H1 (cell line): Measurements from ENCODE around the gene TIMP4. TPM values are rescaled to one million over a fixed set of nuclear protein-coding genes. Genes with fewer than 3 reads are reported as not detected.

Experiments
- CTCF ChIA-PET: fragments of 300-600 bp; sonication (Branson Sonifier 250); formaldehyde crosslinking; loops from one replicate; lab custom pipeline; 2021; ENCODE audit not compliant: partially characterized antibody; lab: Charles Lee
- POLR2A ChIA-PET: fragments of 300-600 bp; sonication (Branson Sonifier 250); formaldehyde crosslinking; loops from one replicate; lab custom pipeline; 2021; ENCODE audit warnings: inconsistent platforms; ENCODE audit not compliant: partially characterized antibody; lab: Charles Lee
- DNase-seq, 2 experiments: peaks; one replicate each; pipeline versions ENCODE4 v3.0.0 to v3.0.0-alpha.2; 2010 to 2022; ENCODE audit warnings: low spot score in 2 of 2, low read depth in 1 of 2, mixed read lengths in 1 of 2
- FAIRE-seq: peaks from 2 replicates; lab custom pipeline; 2011; peaks lifted over from hg19 to GRCh38; lab: Jason Lieb, UNC
- H2AFZ ChIP-seq: 2 replicates; pipeline ENCODE4 v1.8.1; 2012; ENCODE audit warnings: low read length, inconsistent platforms
- H2AK5ac ChIP-seq: 2 replicates; pipeline ENCODE4 v1.6.1; 2013; ENCODE audit warnings: low read depth, low read length
- H2BK120ac ChIP-seq: replicated peaks from 2 replicates; pipeline ENCODE3; 2013; ENCODE audit warnings: low read depth, low read length, inconsistent platforms
- H2BK12ac ChIP-seq: 2 replicates; pipeline ENCODE4 v1.6.1; 2013; ENCODE audit warnings: low read depth, low read length
- H2BK15ac ChIP-seq: 2 replicates; pipeline ENCODE4 v1.6.1; 2013; ENCODE audit warnings: low read length
- H2BK20ac ChIP-seq: 2 replicates; pipeline ENCODE4 v1.6.1; 2013; ENCODE audit warnings: low read length
- H2BK5ac ChIP-seq: 2 replicates; pipeline ENCODE4 v1.6.1; 2013; ENCODE audit warnings: low read depth, low read length
- H3K14ac ChIP-seq: 2 replicates; pipeline ENCODE4 v1.6.1; 2013; ENCODE audit warnings: inconsistent platforms; ENCODE audit not compliant: insufficient read length
- H3K18ac ChIP-seq: 2 replicates; pipeline ENCODE4 v1.6.1; 2013; ENCODE audit warnings: low read length; ENCODE audit errors: extremely low read depth
- H3K23ac ChIP-seq: 2 replicates; pipeline ENCODE4 v1.6.1; 2013; ENCODE audit warnings: inconsistent platforms; ENCODE audit not compliant: insufficient read length
- H3K23me2 ChIP-seq: 2 replicates; pipeline ENCODE4 v1.6.1; 2013; ENCODE audit warnings: low read depth, low read length
- H3K27ac ChIP-seq: 2 replicates; pipeline ENCODE4 v1.6.1; 2011; ENCODE audit warnings: low read depth, low read length, inconsistent platforms
- H3K27me3 ChIP-seq, 4 experiments: replicated peaks in 1 of 4; 1 replicate in 1 of 4; 2 replicates in 3 of 4; pipeline versions ENCODE4 v1.6.1 to v1.8.1; 2011 to 2013; ENCODE audit warnings: low read length in 3 of 4, mild to moderate bottlenecking in 3 of 4, inconsistent platforms in 2 of 4, mixed read lengths in 2 of 4, moderate library complexity in 1 of 4; ENCODE audit not compliant: control insufficient read depth in 3 of 4, insufficient read depth in 3 of 4; ENCODE audit errors: extremely low read depth in 1 of 4
- H3K36me3 ChIP-seq, 4 experiments: 2 replicates each; pipeline versions ENCODE4 v1.6.1 to v1.8.1; 2011 to 2013; ENCODE audit warnings: mild to moderate bottlenecking in 4 of 4, low read length in 3 of 4, moderate library complexity in 2 of 4, control low read depth in 1 of 4, inconsistent platforms in 1 of 4; ENCODE audit not compliant: insufficient read depth in 4 of 4, control insufficient read depth in 2 of 4
- H3K4ac ChIP-seq: replicated peaks from 2 replicates; pipeline ENCODE3; 2013; ENCODE audit warnings: low read length, low read depth, mixed read lengths, inconsistent platforms; ENCODE audit not compliant: insufficient read length
- H3K4me1 ChIP-seq, 4 experiments: replicated peaks in 1 of 4; 1 replicate in 1 of 4; 2 replicates in 3 of 4; pipeline versions ENCODE4 v1.6.1 to v1.8.1; 2011 to 2013; ENCODE audit warnings: low read length in 3 of 4, inconsistent platforms in 2 of 4, mixed read lengths in 1 of 4; ENCODE audit not compliant: insufficient read depth in 4 of 4, control insufficient read depth in 3 of 4
- H3K4me2 ChIP-seq, 2 experiments: 2 replicates each; pipeline versions ENCODE4 v1.6.1 to v1.8.1; 2011 to 2013; ENCODE audit warnings: low read depth in 2 of 2, low read length in 2 of 2, control low read depth in 1 of 2, inconsistent platforms in 1 of 2, mild to moderate bottlenecking in 1 of 2; ENCODE audit not compliant: insufficient read depth in 1 of 2
- H3K4me3 ChIP-seq, 4 experiments: fragments of 200-600, 300-600 bp in 1 of 4; sonication (generic), shearing (Covaris generic), sonication (Bioruptor Twin) in 1 of 4; 2 replicates each; pipeline versions ENCODE4 v1.5.1 to v1.8.1; 2011 to 2016; ENCODE audit warnings: low read length in 4 of 4, low read depth in 3 of 4, control low read depth in 2 of 4, inconsistent platforms in 2 of 4, mild to moderate bottlenecking in 2 of 4, mixed read lengths in 1 of 4, moderate library complexity in 1 of 4; ENCODE audit not compliant: insufficient read depth in 2 of 4; ENCODE audit errors: extremely low read depth in 1 of 4
- H3K56ac ChIP-seq: replicated peaks from 2 replicates; pipeline ENCODE3; 2013; ENCODE audit warnings: low read depth, mild to moderate bottlenecking, mixed read lengths, low read length, inconsistent platforms; ENCODE audit not compliant: insufficient read length
- H3K79me1 ChIP-seq: 2 replicates; pipeline ENCODE4 v1.6.1; 2013; ENCODE audit warnings: low read depth, low read length, control low read depth
- H3K79me2 ChIP-seq, 2 experiments: 2 replicates each; pipeline versions ENCODE4 v1.6.1 to v1.8.1; 2012 to 2013; ENCODE audit warnings: low read length in 2 of 2, mild to moderate bottlenecking in 2 of 2, inconsistent platforms in 1 of 2; ENCODE audit not compliant: insufficient read depth in 2 of 2, control insufficient read depth in 1 of 2
- H3K9ac ChIP-seq, 4 experiments: replicated peaks in 1 of 4; 1 replicate in 1 of 4; 2 replicates in 3 of 4; pipeline versions ENCODE4 v1.6.1 to v1.8.1; 2011 to 2013; ENCODE audit warnings: low read depth in 3 of 4, low read length in 3 of 4, control low read depth in 2 of 4, mild to moderate bottlenecking in 2 of 4, moderate library complexity in 2 of 4, inconsistent platforms in 1 of 4; ENCODE audit errors: extremely low read depth in 1 of 4
- H3K9me3 ChIP-seq, 2 experiments: 2 replicates each; pipeline versions ENCODE4 v1.6.1 to v1.8.1; 2012 to 2013; ENCODE audit warnings: mild to moderate bottlenecking in 2 of 2, moderate library complexity in 2 of 2, control low read depth in 1 of 2, inconsistent platforms in 1 of 2, low read depth in 1 of 2, low read length in 1 of 2, mixed read lengths in 1 of 2; ENCODE audit not compliant: insufficient read depth in 2 of 2
- H4K20me1 ChIP-seq, 2 experiments: replicated peaks in 1 of 2; 2 replicates each; pipeline versions ENCODE3 to v1.8.1; 2011 to 2013; ENCODE audit warnings: inconsistent platforms in 2 of 2, low read length in 2 of 2, mild to moderate bottlenecking in 1 of 2; ENCODE audit not compliant: insufficient read depth in 2 of 2, control insufficient read depth in 1 of 2
- H4K5ac ChIP-seq: 2 replicates; pipeline ENCODE4 v1.6.1; 2013; ENCODE audit warnings: low read length, low read depth, mixed read lengths, inconsistent platforms; ENCODE audit not compliant: insufficient read length
- H4K8ac ChIP-seq: 2 replicates; pipeline ENCODE4 v1.8.0; 2013; ENCODE audit warnings: mild to moderate bottlenecking, moderate library complexity, low read length, inconsistent platforms; ENCODE audit not compliant: insufficient read depth; ENCODE audit errors: extremely low read depth
- H4K91ac ChIP-seq: replicated peaks from 2 replicates; pipeline ENCODE3; 2013; ENCODE audit warnings: low read length, mixed read lengths, inconsistent platforms; ENCODE audit not compliant: insufficient read length
- GABPA ChIP-seq: IDR thresholded peaks from 2 replicates; pipeline ENCODE4 v1.6.1; 2011; ENCODE audit warnings: mild to moderate bottlenecking, low read length, moderate library complexity, borderline replicate concordance; ENCODE audit not compliant: insufficient read depth
- JUN ChIP-seq: IDR thresholded peaks from 2 replicates; pipeline ENCODE4 v1.6.1; 2011; ENCODE audit warnings: low read depth, mild to moderate bottlenecking, improper control_type of control experiment, low read length
- POLR2AphosphoS5 ChIP-seq: IDR thresholded peaks from 2 replicates; pipeline ENCODE4 v1.6.1; 2011; ENCODE audit warnings: low read depth, low read length
- POU5F1 ChIP-seq: IDR thresholded peaks from 2 replicates; pipeline ENCODE4 v1.6.1; 2011; ENCODE audit warnings: low read depth, mild to moderate bottlenecking, low read length, moderate library complexity
- RFX5 ChIP-seq: IDR thresholded peaks from 2 replicates; pipeline ENCODE4 v1.6.1; 2011; ENCODE audit warnings: low read depth, low read length, improper control_type of control experiment, borderline replicate concordance
- SRF ChIP-seq: IDR thresholded peaks from 2 replicates; pipeline ENCODE4 v1.6.1; 2011; ENCODE audit warnings: mild to moderate bottlenecking, low read depth, low read length, moderate library complexity
- TBP ChIP-seq: IDR thresholded peaks from 2 replicates; pipeline ENCODE4 v1.6.1; 2011; ENCODE audit warnings: low read depth, low read length, improper control_type of control experiment
- TCF12 ChIP-seq: IDR thresholded peaks from 2 replicates; pipeline ENCODE4 v1.6.1; 2011; ENCODE audit warnings: low read depth, mild to moderate bottlenecking, low read length
- WGBS, 2 experiments: shearing (Covaris generic) in 1 of 2; methylation state at CpG; one replicate each; pipeline versions ENCODE4 v1.1.6 to v1.1.7; 2013 to 2015; ENCODE audit warnings: low lambda C conversion rate in 2 of 2, mixed read lengths in 2 of 2, inconsistent platforms in 1 of 2, low coverage in 1 of 2, missing lambda C conversion rate in 1 of 2; ENCODE audit not compliant: insufficient replicate concordance in 2 of 2, insufficient coverage in 1 of 2, insufficient read length in 1 of 2; ENCODE audit errors: extremely low coverage in 1 of 2, missing lambda C conversion rate in 1 of 2; 5-methylcytosine and 5-hydroxymethylcytosine counted together
- polyA plus RNA-seq, 7 experiments: library from polyadenylated mRNA; depleted of rRNA in 3 of 7; stranded (reverse) in 5 of 7; unstranded in 2 of 7; fragments of >200 nt in 5 of 7; fragments of 200-250 nt in 2 of 7; gene quantifications; 1 replicate in 5 of 7; 2 replicates in 1 of 7; 4 replicates in 1 of 7; pipeline versions ENCODE4 v1.2.1 to v1.2.3, GENCODE V29; 2011 to 2013; ENCODE audit warnings: missing spikeins in 2 of 7, mixed read lengths in 2 of 7
- total RNA-seq: library from RNA; stranded (reverse); fragmentation: NEBNext Ultra II Directional; extraction: Animal tissue kit (Norgen Biotek cat#: 25700); gene quantifications from 2 replicates; pipeline ENCODE4 v1.2.1, GENCODE V29; 2021
- TF ChIP-seq, protein P1 (sequence below): IDR thresholded peaks from 2 replicates; pipeline ENCODE4 v1.6.1; 2012; ENCODE audit warnings: low read length, inconsistent platforms

The TIMP4 gene
- total and polyA plus RNA-seq, 2 of the 8 experiments (the other 6 are each of a cell fraction or from before 2014, with no cell fraction given), result 5.1 to 8.7 TPM

DNA sequence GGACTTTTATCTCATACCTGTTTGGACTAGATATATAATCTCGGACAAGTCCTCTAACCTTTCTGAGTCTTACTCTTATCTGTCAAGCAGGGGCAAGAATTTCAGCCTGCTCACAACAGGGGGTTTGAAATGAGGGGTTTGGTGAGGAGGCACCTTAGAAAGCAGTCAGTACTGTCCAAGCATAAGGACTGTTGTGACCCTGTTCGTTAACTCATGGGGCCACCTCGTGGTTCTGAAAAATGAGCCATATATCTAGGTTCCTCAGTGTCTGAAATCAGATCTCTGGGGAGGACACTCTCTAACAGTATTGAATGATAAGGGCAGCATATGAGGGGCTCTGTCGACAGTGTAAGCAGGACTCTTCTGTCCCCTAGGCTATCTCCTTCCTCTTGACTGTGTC lies 7.2 kb upstream of the TIMP4 start:
- Histone ChIP-seq H3K27me3 (no peaks in the 10 kb centered on the region), H2BK5ac (no peak overlapping the region), H3K23me2 (no peaks in the 10 kb centered on the region), H3K56ac (no peak overlapping the region), H4K91ac (no peak overlapping the region), H4K8ac (no peak overlapping the region), H3K36me3 (no peaks in the 10 kb centered on the region), H3K4me1 (peaks cover 0 to 2% (median 0%) of the 10 kb centered on the region in 4 experiments; a peak in 1 of 7 replicates), H3K9me3 (no peaks in the 10 kb centered on the region), H2BK120ac (no peak overlapping the region), H3K4ac (no peak overlapping the region), H3K23ac (no peak overlapping the region), H3K18ac (no peak overlapping the region), H4K20me1 (no peaks in the 10 kb centered on the region), H2AFZ (no peak overlapping the region), H3K79me2 (no peaks in the 10 kb centered on the region), H3K4me2 (no peak overlapping the region), H3K4me3 (no peak overlapping the region), H2AK5ac (no peak overlapping the region), H2BK12ac (no peak overlapping the region), H3K14ac (no peak overlapping the region), H3K9ac (no peak overlapping the region), H3K79me1 (no peaks in the 10 kb centered on the region), H2BK15ac (no peak overlapping the region), H4K5ac (no peak overlapping the region), H2BK20ac (no peak overlapping the region), H3K27ac (no peak overlapping the region)
- FAIRE-seq, result no peak
- TF ChIP-seq, protein P1, sequence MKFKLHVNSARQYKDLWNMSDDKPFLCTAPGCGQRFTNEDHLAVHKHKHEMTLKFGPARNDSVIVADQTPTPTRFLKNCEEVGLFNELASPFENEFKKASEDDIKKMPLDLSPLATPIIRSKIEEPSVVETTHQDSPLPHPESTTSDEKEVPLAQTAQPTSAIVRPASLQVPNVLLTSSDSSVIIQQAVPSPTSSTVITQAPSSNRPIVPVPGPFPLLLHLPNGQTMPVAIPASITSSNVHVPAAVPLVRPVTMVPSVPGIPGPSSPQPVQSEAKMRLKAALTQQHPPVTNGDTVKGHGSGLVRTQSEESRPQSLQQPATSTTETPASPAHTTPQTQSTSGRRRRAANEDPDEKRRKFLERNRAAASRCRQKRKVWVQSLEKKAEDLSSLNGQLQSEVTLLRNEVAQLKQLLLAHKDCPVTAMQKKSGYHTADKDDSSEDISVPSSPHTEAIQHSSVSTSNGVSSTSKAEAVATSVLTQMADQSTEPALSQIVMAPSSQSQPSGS, result no peak
- TF ChIP-seq POU5F1, result no peak
- TF ChIP-seq GABPA, result no peak
- TF ChIP-seq POLR2AphosphoS5, result no peak
- TF ChIP-seq TBP, result no peak
- TF ChIP-seq SRF, result no peak
- no peak for TF ChIP-seq TCF12
- TF ChIP-seq JUN, result no peak
- no peak for TF ChIP-seq RFX5
- no peak for DNase-seq
- ChIA-PET POLR2A (no interaction called here), CTCF (no interaction called here)
- WGBS, 2 experiments, result 85% methylated on average over 4 of the region's 4 CpGs; no CpG with 5 or more reads in 1 of the 2 experiments
